Erythroblast (primary cell): ENCODE results near the gene RPRD1B.

ENCODE experiments used
- GATA1 ChIP-seq: IDR thresholded peaks from 2 replicates; pipeline ENCODE4 v1.6.1; 2011; ENCODE audit warnings: low read depth, mild to moderate bottlenecking, control low read depth, low read length, moderate library complexity
- POLR2A ChIP-seq: IDR thresholded peaks from 2 replicates; pipeline ENCODE4 v1.6.1; 2011; ENCODE audit warnings: mild to moderate bottlenecking, low read length

DNA sequence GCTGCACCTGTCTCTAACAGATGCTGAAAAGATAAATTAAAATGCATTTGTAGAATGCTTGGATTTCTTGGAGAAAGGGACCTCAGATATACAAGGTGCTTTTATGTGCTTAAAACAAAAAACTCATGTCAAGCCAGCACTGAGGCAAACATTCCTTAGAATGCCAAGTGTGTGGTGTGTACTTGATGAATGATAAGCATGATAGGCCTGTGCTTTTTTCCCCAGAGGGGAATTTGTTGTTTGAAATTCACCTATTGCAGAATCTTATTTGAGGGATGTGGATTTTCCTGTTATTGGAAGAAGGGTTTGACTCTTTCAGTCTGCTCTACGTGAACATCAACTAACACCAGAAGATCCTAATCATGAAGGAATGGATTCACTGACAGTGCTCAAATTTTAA lies 29.1 kb upstream of the RPRD1B start:
- TF ChIP-seq POLR2A (no peak), GATA1 (no peak)
